Medulla oblongata (tissue), 1 donor: ENCODE results near the gene PARP14.

Source experiments
- DNase-seq: peaks from one replicate; pipeline ENCODE4 v3.0.0-alpha.2; 2015; ENCODE audit errors: extremely low spot score

PARP14 gene

GRCh38 chr3:122767540-122768372, 87.1 kb downstream of the PARP14 start:
- no peak for DNase-seq

DNA sequence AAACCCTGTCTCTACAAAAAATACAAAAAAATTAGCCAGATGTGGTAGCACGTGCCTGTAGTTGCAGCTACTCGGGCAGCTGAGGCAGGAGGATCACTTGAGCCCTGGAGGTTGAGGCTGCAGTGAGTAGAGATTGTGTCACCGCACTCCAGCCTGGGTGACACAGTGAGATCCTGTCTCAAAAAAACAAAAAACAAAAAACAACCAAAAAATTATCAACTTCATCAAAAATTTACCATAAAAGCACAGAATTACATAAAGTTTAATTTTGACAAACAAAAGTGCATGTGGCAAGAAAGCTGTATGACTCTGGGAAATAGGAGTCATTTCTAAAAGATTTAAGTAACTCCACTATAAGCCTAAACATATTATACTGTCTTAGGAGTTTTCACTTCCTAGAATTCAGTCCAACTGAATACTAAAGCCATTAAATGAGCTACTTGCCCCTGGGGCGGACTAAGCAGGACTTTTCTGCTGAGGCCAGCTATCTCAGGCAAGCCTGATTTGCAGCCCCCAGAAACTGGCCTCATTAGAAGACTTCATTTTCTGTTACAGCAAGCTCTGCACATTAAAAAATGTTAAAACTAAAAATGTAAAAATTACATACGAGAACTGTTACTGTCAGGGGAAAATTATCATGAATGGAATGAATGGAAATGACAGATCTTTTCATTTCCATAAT, 90.0 kb downstream of the PARP14 start:
- DNase-seq: no peak

DNA sequence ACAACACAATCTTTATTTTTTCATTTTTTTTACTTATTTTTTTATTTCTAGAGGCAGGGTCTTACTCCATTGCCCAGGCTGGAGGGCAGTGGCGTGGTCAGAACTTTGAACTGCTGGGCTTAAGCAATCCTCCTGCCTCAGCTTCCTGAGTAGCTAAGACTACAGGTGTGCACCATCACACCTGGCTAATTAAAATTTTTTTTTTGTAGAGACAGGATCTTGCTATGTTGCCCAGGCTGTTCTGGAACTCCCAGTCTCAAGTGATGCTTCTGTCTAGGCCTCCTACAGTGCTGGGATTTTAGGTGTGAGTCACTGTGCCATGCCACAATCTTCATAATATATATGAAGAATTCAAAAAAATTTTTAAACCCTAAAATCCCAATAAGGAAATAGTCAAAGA, 92.2 kb downstream of the PARP14 start:
- no peak for DNase-seq

- DNase-seq: peak; percentile 50
Measured at GRCh38 chr3:122773944-122774509, 93.4 kb downstream of the PARP14 start.

DNA sequence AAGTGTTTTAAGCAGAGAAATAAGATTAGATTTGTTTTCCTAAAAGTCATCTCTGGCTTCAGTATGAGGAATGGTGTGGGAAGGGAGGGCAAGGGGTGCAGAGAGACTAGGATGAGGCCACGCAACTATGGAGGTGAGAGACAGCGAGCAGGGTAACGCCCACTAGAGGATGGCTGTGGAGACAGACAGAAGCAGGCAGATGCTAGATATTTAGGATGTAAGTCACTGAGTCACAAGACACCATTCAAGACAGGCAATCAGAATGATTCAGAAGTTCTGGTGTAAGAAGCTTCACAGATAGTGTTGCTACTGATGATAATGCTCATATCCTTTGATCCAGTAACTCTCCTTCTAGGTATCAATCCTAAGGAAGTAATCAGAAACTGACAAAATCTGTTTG, 93.9 kb downstream of the PARP14 start:
- no peak for DNase-seq

DNA sequence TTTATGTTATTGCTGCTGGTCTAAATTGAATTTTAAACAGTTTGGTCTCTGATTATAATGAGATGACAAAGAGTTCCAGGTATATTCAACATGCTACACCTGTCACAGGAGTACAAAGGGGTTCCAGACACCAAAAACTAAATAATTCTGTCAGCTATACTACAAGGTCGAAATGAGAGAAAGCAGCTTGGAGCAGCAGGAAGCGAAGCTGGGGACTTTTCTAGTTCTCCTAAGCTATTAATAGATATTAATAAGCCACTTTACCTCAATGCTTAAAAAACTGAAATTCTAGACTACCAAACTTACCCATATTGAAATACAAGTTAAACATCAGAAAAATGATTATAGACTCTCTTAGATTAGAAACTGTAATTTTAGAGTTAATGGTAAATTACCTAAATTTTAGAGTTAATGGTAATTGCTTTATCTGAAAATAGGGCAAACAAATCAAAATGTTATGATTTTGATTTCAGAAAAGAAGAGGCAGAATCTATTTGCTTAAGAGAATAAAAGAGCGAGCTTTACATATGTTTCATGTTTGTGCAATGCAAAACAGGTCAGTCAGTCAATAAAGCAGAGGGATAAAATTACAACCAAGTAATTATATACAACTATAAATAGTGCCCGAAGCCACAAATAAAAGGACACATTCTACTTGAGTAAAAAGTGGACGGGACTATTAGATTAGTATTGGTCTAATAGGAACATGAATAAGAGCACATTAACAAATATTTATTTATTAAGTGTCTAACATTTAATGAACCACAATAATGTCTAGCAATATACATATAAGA, 96.2 kb downstream of the PARP14 start:
- DNase-seq: no peak

DNA sequence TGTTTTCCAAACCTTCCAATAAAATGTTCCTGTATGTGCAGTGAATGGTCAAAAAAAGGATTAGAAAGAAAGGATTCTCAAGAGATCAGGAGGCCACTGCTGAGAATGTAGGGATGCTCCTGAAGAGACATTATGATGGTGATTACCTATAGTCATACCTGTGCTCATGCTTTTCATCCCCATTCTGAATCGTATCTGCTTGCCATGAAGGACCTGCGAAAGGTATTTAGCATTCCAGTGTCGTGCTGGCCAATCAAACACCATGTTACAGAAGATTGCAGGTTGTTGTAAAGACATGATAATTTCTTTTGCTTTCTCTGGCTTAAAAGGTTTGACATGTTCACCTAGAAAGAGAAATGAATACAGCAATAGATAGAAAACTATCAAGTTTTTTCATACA, 96.9 kb downstream of the PARP14 start:
- no peak for DNase-seq
